Measurements from ENCODE around the gene SAP30BP. TPM values are rescaled to one million over a fixed set of nuclear protein-coding genes. Genes with fewer than 3 reads are reported as not detected.

Gene SAP30BP
- total RNA-seq, 1 donor from 2014 or later: 65.4 TPM

- DNase-seq (ENCODE audit: low spot score): no peak
Measured at GRCh38 chr17:75647061-75647460, 20.1 kb upstream of the SAP30BP start.

DNA sequence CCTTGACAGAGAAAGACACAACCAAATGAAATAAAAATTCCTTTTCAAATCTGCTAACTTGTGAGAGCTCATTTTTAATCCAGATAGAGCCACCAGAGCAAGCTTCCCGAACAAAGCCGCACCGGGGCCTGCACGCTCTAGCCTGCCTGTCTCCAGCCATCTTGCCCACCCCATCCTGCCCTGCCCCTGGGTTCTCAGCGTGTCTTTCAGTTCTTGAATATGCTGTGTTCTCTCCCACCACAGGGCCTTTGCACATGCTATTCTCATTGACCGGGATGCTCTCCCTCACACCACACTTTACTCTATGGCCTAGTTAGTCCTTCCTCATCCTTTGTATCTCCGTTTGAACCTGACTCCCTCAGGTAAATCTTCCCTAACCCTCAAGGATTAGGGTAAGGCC, 19.2 kb upstream of the SAP30BP start:
- no peak for DNase-seq (ENCODE audit: low spot score)

DNA sequence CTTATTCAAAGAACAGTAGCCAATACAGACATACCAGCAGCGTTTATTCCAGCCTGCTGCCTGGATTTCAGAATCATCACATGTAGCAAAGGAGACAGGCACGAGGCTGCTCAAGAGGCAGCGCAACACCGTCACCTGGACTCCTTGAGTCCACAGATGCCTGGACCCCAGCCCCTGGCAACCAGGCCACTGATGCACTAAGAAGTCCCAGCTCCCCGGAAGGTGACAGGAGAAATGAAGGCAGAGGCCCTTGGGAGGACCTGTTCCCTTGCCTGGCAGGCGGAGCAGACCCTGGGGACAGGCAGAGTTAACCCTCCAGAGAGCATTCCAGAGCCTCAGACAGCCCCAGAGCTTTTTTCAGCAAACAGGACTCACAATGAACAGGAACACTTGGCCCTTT, 17.5 kb upstream of the SAP30BP start:
- no peak for DNase-seq (ENCODE audit: low spot score)

GRCh38 chr17:75650874-75651273, 16.3 kb upstream of the SAP30BP start:
- DNase-seq (ENCODE audit: low spot score): no peak

GRCh38 chr17:75652341-75652740, 14.8 kb upstream of the SAP30BP start:
- no peak for DNase-seq (ENCODE audit: low spot score)

- DNase-seq (ENCODE audit: low spot score): no peak
Measured at GRCh38 chr17:75652934-75653549, 14.1 kb upstream of the SAP30BP start.

DNA sequence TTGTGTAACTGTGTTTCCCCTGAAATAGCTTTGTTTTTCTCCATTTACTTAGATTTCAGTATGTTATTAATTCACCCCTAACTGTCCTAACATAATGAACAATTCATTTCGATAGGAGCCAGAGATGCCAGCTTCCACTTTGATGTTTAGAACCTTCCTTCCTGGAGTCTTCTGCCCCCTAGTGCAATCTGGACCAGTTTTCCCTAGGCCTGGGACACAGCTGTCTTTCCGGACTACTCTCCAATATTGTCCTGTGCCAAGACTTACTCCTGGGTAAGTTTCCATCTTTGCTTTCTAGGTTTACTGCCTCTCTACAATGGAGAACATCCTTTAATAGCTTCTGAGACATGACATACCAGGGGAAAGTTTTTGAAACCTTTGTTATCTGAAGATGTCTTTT, 13.0 kb upstream of the SAP30BP start:
- DNase-seq (ENCODE audit: low spot score): no peak

GRCh38 chr17:75658237-75658636, 8.9 kb upstream of the SAP30BP start:
- DNase-seq (ENCODE audit: low spot score): no peak

DNA sequence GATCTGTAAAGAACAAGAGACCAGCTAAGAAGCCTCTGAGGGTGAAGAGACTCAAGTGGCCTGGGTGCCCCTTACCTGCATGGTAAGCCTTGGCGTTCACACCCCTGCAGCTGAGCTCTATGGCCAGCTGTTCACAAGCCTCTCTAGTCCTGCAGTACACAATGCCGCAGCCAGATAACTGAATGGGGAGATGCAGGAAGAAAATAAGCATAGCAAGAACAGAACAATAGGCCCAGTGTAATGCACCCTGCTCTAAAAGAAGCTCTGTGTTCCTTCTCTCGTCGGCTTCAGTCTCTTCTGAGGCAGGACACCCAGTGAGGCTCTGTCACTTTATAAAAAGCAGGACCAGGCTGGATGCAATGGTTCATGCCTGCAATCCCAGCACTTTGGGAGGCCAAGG, 5.6 kb upstream of the SAP30BP start:
- DNase-seq (ENCODE audit: low spot score): no peak

- no peak for DNase-seq (ENCODE audit: low spot score)
Measured at GRCh38 chr17:75662511-75662910, 4.6 kb upstream of the SAP30BP start.

- no peak for DNase-seq (ENCODE audit: low spot score)
Measured at GRCh38 chr17:75664099-75664549, 3.0 kb upstream of the SAP30BP start.

GRCh38 chr17:75665981-75666380, 1.2 kb upstream of the SAP30BP start:
- no peak for DNase-seq (ENCODE audit: low spot score)

DNA sequence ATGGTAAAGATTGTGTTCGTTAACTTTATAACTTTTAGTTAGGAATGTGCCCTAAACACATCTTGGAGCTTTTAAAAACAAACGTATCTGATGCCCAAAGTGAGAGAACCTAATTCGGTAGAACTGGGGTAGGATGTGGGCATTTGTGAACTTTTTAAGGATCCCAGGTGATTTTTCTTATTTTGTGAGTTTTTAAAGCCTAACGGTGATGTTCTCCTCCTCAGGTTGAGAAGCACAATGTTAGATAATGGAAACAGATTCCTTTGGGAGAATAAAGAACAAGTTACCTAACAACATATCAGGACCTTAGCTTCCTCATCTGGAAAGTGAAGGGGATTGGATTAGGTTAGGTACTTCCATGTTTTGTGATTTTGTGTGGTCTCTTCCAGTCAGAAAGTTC, 687 bp downstream of the SAP30BP start:
- DNase-seq (ENCODE audit: low spot score): no peak

DNA sequence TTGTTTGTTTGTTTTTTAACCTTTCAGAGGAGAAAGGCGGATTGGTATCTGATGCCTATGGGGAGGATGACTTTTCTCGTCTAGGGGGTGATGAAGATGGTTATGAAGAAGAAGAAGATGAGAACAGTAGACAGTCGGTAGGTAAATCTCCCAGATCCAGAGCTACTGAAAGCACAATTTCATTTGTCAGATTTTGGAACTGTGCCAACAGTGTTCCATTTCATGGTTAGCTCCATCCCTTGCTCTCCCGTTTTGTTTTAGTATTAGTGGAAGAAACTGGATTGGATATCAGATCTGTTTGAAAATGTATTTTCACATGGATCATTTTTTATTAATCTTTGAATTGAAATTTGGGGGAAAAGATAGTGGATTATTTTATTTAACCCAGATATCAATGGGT, 1.4 kb downstream of the SAP30BP start:
- DNase-seq (ENCODE audit: low spot score): no peak

GRCh38 chr17:75670868-75671267, 3.7 kb downstream of the SAP30BP start:
- DNase-seq (ENCODE audit: low spot score): no peak

GRCh38 chr17:75672011-75672410, 4.9 kb downstream of the SAP30BP start:
- no peak for DNase-seq (ENCODE audit: low spot score)

- DNase-seq (ENCODE audit: low spot score): no peak
Measured at GRCh38 chr17:75673487-75673886, 6.3 kb downstream of the SAP30BP start.

DNA sequence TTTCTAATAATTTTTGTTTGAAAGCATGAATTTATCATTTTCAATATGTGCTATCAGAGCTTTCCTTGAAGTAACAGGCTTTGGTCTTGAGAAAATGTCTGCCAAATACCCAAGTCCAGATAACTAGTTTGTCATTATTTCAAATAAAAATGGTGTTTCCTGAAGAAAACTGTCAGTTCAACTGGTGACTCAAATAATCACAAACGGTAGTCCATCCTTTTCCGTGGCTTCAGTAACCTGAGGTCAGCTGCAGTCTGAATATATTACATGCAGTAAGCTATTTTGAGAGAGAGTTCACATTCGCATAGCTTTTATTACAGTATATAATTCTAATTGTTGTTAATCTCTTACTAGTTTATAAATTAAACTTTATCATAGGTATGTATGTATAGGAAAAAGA, 9.3 kb downstream of the SAP30BP start:
- DNase-seq (ENCODE audit: low spot score): no peak

GRCh38 chr17:75679706-75680211, 12.6 kb downstream of the SAP30BP start:
- DNase-seq (ENCODE audit: low spot score): peak; percentile 66

DNA sequence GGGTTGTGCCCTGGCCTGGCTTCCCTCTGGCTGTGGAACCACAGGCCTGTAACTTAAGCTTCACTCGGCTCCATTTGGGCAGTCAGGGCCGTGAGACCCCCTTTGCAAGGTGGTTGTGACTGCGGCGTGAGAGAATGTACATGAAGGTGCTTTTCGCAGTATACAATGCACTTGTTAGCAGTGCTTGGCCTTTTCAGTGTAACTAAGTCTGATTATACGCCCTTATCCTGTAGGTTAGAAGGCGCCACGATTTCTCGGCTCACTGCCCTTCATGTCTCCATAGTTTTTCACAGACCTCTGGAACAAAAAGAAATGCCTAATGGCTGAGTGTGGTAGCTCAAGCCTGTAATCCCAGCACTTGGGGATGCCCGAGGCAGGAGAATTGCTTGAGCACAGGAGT, 13.3 kb downstream of the SAP30BP start:
- no peak for DNase-seq (ENCODE audit: low spot score)

GRCh38 chr17:75681289-75681688, 14.2 kb downstream of the SAP30BP start:
- DNase-seq (ENCODE audit: low spot score): no peak

DNA sequence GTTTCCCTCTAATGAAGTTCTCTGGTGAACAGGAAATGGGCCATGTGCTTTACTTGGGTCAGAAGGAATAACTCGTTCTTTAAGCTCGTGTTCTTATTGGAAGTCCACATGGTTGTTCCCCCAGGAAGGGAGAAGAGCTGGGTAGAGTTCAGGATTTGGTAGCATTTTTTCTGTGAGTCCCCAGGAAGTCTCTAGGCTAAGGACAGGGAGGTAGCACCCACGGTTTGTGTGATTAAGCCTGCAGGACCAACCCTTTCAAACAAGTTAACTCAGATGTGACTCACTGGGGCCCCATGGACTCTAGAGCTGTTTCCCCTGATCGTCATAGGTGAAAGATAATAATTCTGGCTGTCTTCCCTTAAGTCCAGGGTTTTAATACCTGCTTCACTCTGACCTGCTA, 16.4 kb downstream of the SAP30BP start:
- DNase-seq (ENCODE audit: low spot score): no peak

DNA sequence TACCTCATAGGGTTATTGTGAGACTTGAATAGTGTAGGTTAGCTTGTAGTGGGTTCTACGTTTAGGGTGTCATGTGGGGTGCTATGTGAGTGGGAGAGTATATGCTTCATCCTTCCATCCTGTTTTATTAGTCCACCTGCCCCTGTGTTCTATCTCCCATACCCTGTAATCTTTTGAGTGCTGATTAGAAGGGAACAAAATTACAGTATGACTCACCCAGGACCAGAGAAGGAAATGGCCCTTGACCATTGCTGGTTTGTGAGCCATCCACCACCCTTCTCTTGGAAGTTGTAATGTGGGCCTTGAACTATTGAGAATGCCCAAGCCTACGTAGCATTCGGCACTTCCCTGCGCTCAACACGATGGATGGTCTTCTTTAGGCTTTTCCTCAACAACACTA, 17.1 kb downstream of the SAP30BP start:
- DNase-seq (ENCODE audit: low spot score): no peak

DNA sequence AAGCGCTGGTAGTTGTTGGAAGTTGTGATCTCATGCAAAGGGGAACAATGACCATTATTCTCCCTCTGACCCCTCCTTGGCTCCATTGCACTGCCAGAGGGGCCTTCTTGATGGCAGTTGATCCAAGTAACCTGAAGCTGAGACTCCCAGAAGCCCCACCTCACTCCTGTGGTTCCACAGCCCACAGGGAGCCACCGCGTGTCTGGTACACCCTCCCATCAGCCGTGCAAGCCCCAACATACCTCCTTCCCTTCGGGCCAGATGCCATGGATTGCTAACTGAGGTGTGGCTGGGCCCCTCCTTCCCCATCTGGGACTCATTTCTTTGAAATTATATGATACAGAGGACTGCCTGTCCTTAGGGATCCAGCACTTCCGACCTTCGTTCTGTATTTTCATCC, 17.8 kb downstream of the SAP30BP start:
- DNase-seq (ENCODE audit: low spot score): peak; percentile 46
